Putamen (tissue), 1 donor: Measurements from ENCODE around the gene LCE1D.

Experiments
- DNase-seq: peaks from one replicate; pipeline ENCODE4 v3.0.0-alpha.2; 2016; ENCODE audit warnings: low spot score

Gene LCE1D

DNA sequence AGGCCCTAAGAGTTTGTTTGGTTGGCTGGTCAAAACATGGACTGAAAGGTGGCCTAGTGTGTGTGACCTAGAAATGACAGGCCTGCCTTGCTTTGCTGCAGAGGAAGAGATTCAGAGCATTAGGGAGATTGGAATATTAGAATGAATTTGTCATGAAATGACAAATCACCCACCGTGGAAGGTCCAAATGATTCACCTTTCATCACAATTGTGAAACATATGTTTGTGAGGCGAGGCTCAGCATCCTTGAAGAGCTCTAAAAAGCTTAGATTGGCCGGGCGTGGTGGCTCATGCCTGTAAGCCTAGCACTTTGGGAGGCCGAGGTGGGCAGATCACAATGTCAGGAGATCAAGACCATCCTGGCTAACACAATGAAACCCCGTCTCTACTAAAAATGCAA lies 20.8 kb downstream of the LCE1D start:
- DNase-seq = no peak

DNA sequence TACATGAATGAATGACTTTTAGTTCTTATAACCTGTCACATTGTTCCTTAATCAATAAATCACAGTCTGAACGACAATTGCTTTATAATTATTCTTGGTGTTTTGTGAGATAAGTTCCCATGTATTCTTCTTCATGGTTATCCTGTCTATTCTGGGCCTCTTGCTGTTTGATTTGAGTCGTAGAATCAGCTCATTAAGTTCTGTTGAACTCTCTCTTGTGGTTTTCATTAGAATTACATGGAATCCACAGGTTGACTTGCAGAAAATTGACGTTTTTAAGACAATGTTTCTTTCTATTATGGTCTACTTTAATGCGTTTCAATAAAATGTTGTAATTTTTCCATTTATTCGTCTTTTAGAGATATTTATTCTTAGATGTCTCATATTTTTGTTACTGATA lies 26.8 kb downstream of the LCE1D start:
- no peak for DNase-seq

DNA sequence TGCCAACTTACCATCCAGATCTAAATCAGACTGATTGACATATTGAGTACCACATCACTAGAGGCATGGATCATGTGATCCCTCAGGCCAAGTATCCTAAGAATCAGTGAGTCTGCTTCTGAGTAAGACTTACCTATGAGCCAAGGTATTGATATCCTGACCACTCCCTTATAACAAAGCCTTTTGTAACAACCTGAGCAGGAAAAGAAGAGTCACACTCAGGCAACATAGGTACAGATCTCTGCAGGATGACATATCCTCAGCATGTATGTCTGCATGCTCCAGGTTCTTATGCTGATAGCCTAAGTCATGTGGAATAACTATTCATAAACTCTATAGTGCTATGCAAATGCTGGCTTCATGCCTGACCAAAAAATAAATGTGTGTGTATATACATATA lies 28.4 kb downstream of the LCE1D start:
- DNase-seq = no peak

DNA sequence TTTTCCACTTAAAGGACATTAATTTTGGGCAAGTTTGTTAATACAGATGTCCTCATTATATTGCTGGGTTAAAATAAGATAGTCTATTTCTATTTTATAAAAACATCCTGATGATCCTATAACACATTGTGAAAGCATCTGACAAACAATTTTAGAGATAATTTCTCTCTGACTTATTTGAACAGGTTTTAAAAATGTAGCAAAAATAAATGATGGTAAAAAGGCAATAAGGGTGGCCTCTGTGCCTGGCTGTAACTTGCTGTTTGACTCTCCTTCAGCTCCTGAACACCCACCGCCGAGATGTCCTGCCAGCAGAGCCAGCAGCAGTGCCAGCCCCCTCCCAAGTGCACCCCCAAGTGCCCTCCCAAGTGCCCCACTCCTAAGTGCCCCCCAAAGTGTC lies 30.7 kb downstream of the LCE1D start, which contains the start of gene LCE1A:
Gene LCE1A (plus strand): TSS at position 301 of the 400 bp plus-strand sequence. CDS start 0 bp downstream, at position 301.
- no peak for DNase-seq

DNA sequence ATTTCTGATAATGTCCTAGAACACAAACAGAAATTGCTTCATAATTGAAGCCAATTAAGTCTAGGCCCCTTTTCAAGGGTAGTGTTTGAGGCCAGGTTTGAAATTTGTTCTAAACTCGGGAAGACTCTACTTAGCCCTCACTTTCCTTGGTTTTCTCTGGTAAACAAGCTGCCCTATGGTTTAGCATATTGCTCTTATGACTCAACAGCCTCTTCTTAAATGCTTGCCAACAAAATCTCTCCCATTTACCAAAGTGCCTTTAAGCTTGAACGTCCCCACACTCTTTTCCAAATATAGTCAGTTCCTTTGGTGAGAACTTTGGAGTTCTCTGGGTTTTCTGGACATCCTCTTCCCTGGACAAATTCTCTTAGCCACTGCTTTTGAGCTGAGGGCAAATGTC lies 40.3 kb downstream of the LCE1D start:
- DNase-seq = no peak

DNA sequence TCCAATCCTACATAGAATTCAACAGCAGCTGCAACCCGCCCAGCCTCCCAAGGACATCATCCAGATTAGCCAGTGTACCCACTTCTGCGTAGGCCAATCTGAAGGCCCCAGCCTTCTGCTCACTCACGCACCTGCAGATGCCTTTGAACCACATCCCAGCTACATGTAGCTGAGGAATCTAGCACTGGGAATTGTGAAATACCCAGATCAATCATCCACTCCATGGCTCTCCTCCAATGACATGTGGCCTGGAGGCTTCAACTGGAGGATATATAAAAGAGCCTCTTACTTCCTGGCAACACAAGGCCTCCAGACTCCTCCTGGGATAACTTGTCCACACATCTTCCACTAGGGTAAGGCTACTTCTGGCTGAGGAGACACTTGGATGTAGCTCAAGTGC lies 46.0 kb downstream of the LCE1D start, which contains the start of gene LCE6A:
Gene LCE6A (plus strand): TSS at position 301 of the 400 bp plus-strand sequence. CDS start 665 bp downstream, outside the sequence.
- DNase-seq = no peak
